ENCODE measurements around the gene DMTF1. TPM values are rescaled to one million over a fixed set of nuclear protein-coding genes. Genes with fewer than 3 reads are reported as not detected.

The DMTF1 gene
- total RNA-seq, 1 donor from 2014 or later: 38.9 TPM

DNA sequence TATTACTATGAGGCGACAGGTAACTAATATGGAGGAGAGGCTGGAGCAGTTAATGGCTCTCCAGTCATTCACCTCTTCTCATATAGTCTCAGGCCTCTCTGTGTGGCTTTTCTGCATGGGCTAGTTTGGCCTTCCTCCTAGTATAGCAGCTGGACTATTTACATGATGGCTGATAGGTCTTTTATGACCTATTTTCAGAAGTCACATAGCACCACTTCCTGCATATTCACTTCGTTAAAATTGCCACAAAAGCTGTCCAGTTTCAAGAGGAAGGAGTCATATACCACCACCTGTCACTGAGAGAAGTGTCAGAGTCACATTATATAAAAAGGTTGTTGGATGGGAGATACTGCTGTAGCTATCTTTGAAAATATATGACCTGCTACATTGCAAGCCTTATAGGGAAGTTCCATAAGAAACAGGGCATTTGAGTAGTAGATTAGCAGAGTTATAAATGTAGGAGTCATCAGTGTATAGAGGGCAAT, 8.0 kb upstream of the DMTF1 start:
- DNase-seq (ENCODE audit: low spot score): no peak
- intact Hi-C loops (cut with DNase I): no loop called here

DNA sequence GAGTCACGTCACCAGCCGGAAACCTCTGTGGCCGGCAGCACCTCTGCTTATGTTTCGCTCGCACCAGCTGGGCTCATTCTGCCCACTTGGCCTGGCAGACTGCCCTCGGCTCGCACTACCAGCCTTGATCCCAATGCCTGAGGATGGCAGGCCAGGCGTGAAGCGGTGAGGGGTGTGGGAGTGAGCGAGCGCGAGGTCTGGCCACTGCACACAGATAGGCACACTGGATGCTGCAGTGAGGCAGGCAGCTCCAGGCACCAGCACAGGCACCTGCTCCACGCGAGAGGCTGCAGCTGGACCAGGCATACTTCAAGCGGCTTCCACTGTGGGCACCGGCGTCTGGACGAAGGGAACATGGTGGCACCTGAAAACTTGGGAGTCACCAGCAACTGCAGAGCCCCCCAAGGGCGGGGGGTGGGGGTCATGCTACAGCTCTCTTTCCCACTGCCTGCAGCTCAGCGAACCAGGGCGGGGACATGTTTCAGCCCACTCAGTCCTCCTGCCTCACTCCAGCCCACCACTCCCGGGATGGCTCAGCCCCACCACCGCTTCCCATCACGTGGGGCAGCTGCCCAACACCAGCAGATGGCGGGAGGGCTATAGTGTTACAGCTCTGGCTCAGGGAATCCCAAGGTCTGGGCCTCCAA, 5.4 kb upstream of the DMTF1 start:
- DNase-seq (ENCODE audit: low spot score): no peak
- intact Hi-C loops (cut with DNase I): no loop called here

- DNase-seq (ENCODE audit: low spot score): no peak
- intact Hi-C loops (cut with DNase I): no loop called here
Measured at GRCh38 chr7:87147500-87147899, 4.8 kb upstream of the DMTF1 start.

- no peak for DNase-seq (ENCODE audit: low spot score)
- intact Hi-C loops (cut with DNase I): loop anchor here (2.0 kb wide), 1 partner anchor 210 kb away; no protein-coding TSS in a partner anchor
Measured at GRCh38 chr7:87148332-87148955, 3.8 kb upstream of the DMTF1 start.

DNA sequence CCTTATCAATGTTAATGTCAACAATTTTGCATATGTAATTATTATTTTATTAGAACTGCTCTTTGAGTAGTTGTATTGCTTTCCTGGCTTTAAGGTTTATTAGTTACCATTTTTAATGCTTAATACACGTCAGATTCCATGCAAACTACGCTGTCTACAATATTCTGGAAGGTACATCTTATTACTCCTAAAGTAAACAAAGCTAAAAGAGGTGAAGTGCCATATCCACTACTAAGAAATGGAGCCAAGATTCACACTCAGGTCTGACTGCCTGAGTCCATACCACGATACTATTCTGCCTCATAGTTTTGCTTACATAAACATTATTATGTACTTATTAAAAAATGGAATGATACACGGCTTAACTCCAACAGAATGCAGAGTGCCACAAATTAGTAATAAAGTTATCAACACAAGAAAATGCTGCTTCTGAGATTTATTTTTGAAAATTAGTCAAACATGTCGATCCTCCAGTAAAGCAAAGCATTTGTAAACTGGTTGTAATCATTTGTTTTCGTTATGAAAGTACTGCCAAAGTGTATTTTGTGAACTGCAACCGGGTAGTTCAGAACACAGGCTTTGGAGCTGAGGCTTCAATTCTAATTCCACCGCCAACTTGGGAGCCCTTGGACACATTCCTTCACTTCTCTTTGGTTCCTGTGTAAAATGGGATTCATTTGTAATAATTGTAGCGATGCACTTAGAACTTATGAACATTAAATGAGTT, 1.1 kb upstream of the DMTF1 start:
- intact Hi-C loops (cut with DNase I): loop anchor here (5.0 to 10.0 kb wide), 3 partner anchors 94 to 724 kb away; partner anchors contain the start of genes CROT, DBF4, ELAPOR2 and SLC25A40

GRCh38 chr7:87151729-87152111, 533 bp upstream of the DMTF1 start:
- no peak for DNase-seq (ENCODE audit: low spot score)
- intact Hi-C loops (cut with DNase I): loop anchor here (1.0 to 10.0 kb wide), 4 partner anchors 68 to 723 kb away; partner anchors contain the start of genes CROT, DBF4, ELAPOR2 and SLC25A40

More for the DNA sequence above, 1.1 kb upstream of the DMTF1 start:
- no peak for DNase-seq (ENCODE audit: low spot score)

GRCh38 chr7:87152897-87153641, 816 bp downstream of the DMTF1 start:
- peak; percentile 77 for DNase-seq (ENCODE audit: low spot score)
- intact Hi-C loops (cut with DNase I): loop anchor here (1.0 to 10.0 kb wide), 4 partner anchors 66 to 722 kb away; partner anchors contain the start of genes CROT, DBF4, ELAPOR2 and SLC25A40

DNA sequence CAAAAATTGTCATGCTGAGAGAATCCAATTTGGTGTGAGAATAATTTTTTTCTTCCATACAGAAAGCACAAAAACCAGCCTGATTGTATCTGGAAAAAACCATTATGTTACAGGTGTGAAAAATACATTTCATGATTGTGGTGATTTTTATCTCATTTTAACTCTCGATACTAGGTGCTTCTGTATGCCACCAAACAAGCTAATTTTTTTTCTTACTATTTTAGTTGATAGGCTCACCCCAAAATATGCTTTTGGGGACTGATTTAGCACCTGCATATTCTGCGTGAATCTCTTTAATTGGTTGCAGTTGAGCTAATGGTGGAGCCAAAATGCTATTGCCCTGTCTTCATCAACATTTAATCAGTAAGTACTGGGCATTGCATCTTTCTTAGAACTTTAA, 1.9 kb downstream of the DMTF1 start:
- no peak for DNase-seq (ENCODE audit: low spot score)
- intact Hi-C loops (cut with DNase I): loop anchor here (5.0 to 10.0 kb wide), 3 partner anchors 97 to 721 kb away; partner anchors contain the start of genes CROT, DBF4, ELAPOR2 and SLC25A40

- no peak for DNase-seq (ENCODE audit: low spot score)
- intact Hi-C loops (cut with DNase I): loop anchor here (5.0 to 10.0 kb wide), 3 partner anchors 97 to 720 kb away; partner anchors contain the start of genes CROT, DBF4, ELAPOR2 and SLC25A40
Measured at GRCh38 chr7:87154569-87154968, 2.3 kb downstream of the DMTF1 start.

DNA sequence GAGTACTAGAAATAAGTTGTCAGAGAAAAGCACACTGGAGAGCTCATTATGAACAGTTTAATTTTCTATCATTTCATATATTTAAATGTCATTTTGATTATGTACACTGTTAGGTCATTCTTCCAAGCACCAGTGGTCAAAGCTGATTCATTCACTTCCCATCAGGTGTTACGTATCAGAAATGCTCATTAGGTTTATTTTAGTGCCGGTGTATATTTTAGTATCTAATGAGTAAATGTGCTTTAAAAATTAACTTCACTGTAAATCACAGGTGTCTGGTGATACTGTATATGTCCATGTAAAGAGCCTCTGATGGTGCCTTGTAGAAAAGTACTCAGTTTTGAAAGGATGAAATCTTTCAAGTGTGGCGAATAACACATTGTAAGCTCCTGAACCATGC, 3.5 kb downstream of the DMTF1 start:
- intact Hi-C loops (cut with DNase I): loop anchor here (10.0 kb wide), 2 partner anchors 189 to 719 kb away; partner anchors contain the start of genes CROT, DBF4 and SLC25A40
- no peak for DNase-seq (ENCODE audit: low spot score)

DNA sequence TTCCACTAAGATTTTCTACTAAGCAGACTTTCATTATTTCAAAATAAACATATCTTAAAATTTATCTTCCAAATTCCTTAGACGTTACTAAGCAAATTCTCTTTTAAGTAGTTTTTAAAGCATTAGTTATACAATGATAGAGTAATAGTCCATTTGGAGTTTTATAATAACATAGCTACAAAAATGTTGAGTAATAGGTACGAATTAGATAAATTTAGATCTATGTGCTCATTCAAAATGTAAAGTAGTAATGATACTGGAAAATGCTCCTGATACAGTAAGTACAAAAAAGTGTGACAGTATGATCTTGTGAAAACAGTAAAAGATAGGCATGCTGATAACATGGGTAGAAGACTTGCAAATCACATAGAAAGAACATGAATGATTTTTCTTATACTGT, 4.5 kb downstream of the DMTF1 start:
- DNase-seq (ENCODE audit: low spot score): no peak
- intact Hi-C loops (cut with DNase I): loop anchor here (10.0 kb wide), 2 partner anchors 188 to 718 kb away; partner anchors contain the start of genes CROT, DBF4 and SLC25A40

DNA sequence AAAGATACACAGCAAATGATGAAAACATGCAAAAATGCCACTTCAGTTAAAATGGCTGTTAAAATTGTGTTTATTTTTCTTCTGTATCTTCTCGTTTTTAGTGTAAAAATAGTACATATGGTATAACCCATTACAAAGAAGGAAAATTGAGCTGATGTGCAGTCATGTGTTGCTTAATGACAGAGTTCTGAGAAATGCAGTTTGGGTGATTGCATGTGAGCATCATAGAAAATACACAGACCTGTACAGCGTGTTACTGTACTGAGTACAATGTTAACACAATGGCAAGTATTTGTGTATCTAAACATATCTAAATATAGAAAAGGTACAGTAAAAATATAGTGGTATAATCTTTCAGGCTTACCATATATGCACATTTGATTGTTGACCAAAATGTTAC, 7.3 kb downstream of the DMTF1 start:
- DNase-seq (ENCODE audit: low spot score): no peak
- intact Hi-C loops (cut with DNase I): loop anchor here (10.0 kb wide), 2 partner anchors 185 to 715 kb away; partner anchors contain the start of genes CROT, DBF4 and SLC25A40

DNA sequence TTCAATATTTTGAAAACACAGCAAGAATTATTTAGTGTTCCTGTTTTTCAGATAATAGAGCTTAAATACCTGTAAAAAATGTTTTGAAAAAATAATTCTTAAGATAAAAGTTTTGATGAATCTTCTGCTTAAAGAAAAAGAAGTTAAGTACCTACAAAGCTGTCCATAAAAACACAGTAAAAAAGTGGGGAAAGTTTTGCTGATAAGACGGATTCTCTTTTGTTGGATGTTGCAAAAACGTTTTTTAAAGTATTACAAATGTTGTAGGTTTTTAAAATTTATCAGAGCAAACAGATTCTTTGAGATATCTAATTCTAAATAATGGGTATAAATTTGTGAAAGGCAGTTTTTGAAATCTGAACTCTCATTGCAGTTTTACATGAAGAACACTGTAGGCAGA, 12.2 kb downstream of the DMTF1 start:
- intact Hi-C loops (cut with DNase I): no loop called here
- DNase-seq (ENCODE audit: low spot score): no peak

DNA sequence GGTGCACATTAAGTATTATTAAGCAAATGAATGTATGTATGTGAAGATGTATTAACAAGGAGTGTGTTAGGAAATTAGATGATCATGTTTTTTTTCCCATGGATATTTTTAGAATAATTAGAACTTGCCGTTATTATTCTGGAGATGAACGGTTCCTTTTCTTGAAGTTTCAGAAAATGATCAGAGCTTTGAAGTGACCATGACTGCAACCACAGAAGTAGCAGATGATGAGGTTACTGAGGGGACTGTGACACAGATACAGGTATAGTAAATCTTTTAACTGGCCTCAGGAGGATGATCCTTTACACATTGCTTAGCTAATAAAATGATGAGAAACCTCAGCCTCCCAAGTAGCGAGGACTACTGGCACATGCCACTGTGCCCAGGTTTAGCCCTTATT, 18.6 kb downstream of the DMTF1 start:
- no peak for DNase-seq (ENCODE audit: low spot score)
- intact Hi-C loops (cut with DNase I): no loop called here

- intact Hi-C loops (cut with DNase I): no loop called here
- no peak for DNase-seq (ENCODE audit: low spot score)
Measured at GRCh38 chr7:87171282-87171934, 19.2 kb downstream of the DMTF1 start.

GRCh38 chr7:87173471-87173870, 21.2 kb downstream of the DMTF1 start:
- no peak for DNase-seq (ENCODE audit: low spot score)
- intact Hi-C loops (cut with DNase I): no loop called here

DNA sequence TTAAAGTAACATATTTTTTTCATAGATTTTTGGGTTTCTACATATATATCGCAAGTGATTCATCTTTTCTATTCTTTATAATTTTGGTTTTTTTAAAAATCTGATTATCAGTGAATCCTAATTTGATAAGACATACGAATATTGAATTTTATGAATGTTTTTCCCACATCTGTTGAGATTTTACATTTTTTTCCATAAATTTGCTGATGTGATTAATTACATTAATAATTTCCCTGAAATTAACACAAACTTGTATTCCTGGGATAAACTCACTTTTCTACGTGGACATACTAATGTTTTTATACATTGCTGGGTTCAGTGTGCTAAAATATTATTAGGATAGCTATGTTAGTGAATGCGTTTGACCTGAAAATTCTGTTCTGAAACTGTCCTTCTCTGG, 26.1 kb downstream of the DMTF1 start:
- DNase-seq (ENCODE audit: low spot score): no peak
- intact Hi-C loops (cut with DNase I): no loop called here

GRCh38 chr7:87179180-87179579, 26.9 kb downstream of the DMTF1 start:
- DNase-seq (ENCODE audit: low spot score): no peak

GRCh38 chr7:87187120-87187519, 34.9 kb downstream of the DMTF1 start:
- no peak for DNase-seq (ENCODE audit: low spot score)
- intact Hi-C loops (cut with DNase I): no loop called here

More at GRCh38 chr7:87179180-87179579, 26.9 kb downstream of the DMTF1 start:
- intact Hi-C loops (cut with DNase I): no loop called here
